IMR-90 (cell line): Measurements from ENCODE around the gene HSPG2. TPM values are rescaled to one million over a fixed set of nuclear protein-coding genes. Genes with fewer than 3 reads are reported as not detected.
"Not testable (repeated sequence)": the region's sequence is repeated elsewhere in the genome, so short reads cannot be mapped to it uniquely, and the experiment has no call there.

ENCODE experiments used
- ATAC-seq: fragments of 200-7000 bp; cut with Tn5 transposase; 2 replicates; pipeline ENCODE4 v1.9.1; 2020; ENCODE audit warnings: low read depth, mild to moderate bottlenecking, moderate library complexity
- BruUV-seq: library from RNA; stranded (reverse); fragments of 400-500 nt; replicated peaks from 2 replicates; lab custom pipeline; 2021; lab: Mats Ljungman, UMichigan
- CTCF ChIA-PET: fragments of 300-600 bp; formaldehyde crosslinking; extraction: SDS; loops from one replicate; lab custom pipeline; 2021; ENCODE audit warnings: antibody characterized with exemption; lab: Yijun Ruan, JAX
- POLR2A ChIA-PET: fragments of 300-600 bp; sonication (Branson Sonifier 250); formaldehyde crosslinking; loops from one replicate; lab custom pipeline; 2022; ENCODE audit warnings: antibody characterized with exemption; ENCODE audit not compliant: unreplicated experiment; lab: Charles Lee
- DNase-seq: peaks from one replicate; pipeline ENCODE4 v3.0.0; 2013
- H2AFZ ChIP-seq: replicated peaks from 2 replicates; pipeline ENCODE3; 2013; ENCODE audit warnings: low read length, mild to moderate bottlenecking; ENCODE audit not compliant: poor library complexity
- H2AK5ac ChIP-seq: 2 replicates; pipeline ENCODE4 v1.6.1; 2013; ENCODE audit warnings: low read depth, low read length, inconsistent platforms
- H2AK9ac ChIP-seq: replicated peaks from 2 replicates; pipeline ENCODE3; 2013; ENCODE audit warnings: mild to moderate bottlenecking, low read depth, low read length, moderate library complexity; ENCODE audit not compliant: poor library complexity
- H2BK120ac ChIP-seq: 2 replicates; pipeline ENCODE4 v1.6.1; 2013; ENCODE audit warnings: low read depth, low read length, inconsistent platforms
- H2BK15ac ChIP-seq: 3 replicates; pipeline ENCODE4 v1.6.1; 2013; ENCODE audit warnings: low read depth, low read length, inconsistent platforms
- H2BK20ac ChIP-seq: 2 replicates; pipeline ENCODE4 v1.6.1; 2013; ENCODE audit warnings: low read depth, mild to moderate bottlenecking, inconsistent platforms, low read length, moderate library complexity
- H2BK5ac ChIP-seq: 2 replicates; pipeline ENCODE4 v1.6.1; 2013; ENCODE audit warnings: mild to moderate bottlenecking, low read depth, low read length, inconsistent platforms; ENCODE audit not compliant: poor library complexity, severe bottlenecking
- H3K14ac ChIP-seq: replicated peaks from 2 replicates; pipeline ENCODE4 v1.6.1; 2013; ENCODE audit warnings: low read depth, low read length, inconsistent platforms
- H3K18ac ChIP-seq: 2 replicates; pipeline ENCODE4 v1.6.1; 2013; ENCODE audit warnings: low read depth, low read length, control low read depth
- H3K23ac ChIP-seq: 2 replicates; pipeline ENCODE4 v1.6.1; 2013; ENCODE audit warnings: low read depth, low read length, inconsistent platforms
- H3K27ac ChIP-seq: 2 replicates; pipeline ENCODE4 v1.5.1; 2013; ENCODE audit warnings: mild to moderate bottlenecking, control low read depth, low read length; ENCODE audit not compliant: insufficient read depth
- H3K27me3 ChIP-seq: 2 replicates; pipeline ENCODE4 v1.6.1; 2013; ENCODE audit warnings: low read length; ENCODE audit not compliant: control insufficient read depth, insufficient read depth
- H3K36me3 ChIP-seq: 2 replicates; pipeline ENCODE4 v1.6.1; 2013; ENCODE audit warnings: low read length, mixed read lengths; ENCODE audit not compliant: control insufficient read depth, insufficient read depth
- H3K4ac ChIP-seq: 2 replicates; pipeline ENCODE4 v1.6.1; 2013; ENCODE audit warnings: low read depth, low read length, inconsistent platforms
- H3K4me1 ChIP-seq: 2 replicates; pipeline ENCODE4 v1.6.1; 2013; ENCODE audit warnings: low read length, mixed read lengths; ENCODE audit not compliant: control insufficient read depth, insufficient read depth
- H3K4me2 ChIP-seq: 2 replicates; pipeline ENCODE4 v1.6.1; 2013; ENCODE audit warnings: low read depth, mild to moderate bottlenecking, control low read depth, low read length, moderate library complexity
- H3K4me3 ChIP-seq: 2 replicates; pipeline ENCODE4 v1.5.1; 2013; ENCODE audit warnings: low read depth, mild to moderate bottlenecking, control low read depth, low read length, moderate library complexity; ENCODE audit not compliant: insufficient read depth
- H3K56ac ChIP-seq: 2 replicates; pipeline ENCODE4 v1.6.1; 2013; ENCODE audit warnings: low read length, inconsistent platforms; ENCODE audit not compliant: insufficient read depth; ENCODE audit errors: extremely low read depth
- H3K79me1 ChIP-seq, 2 experiments: 2 replicates each; pipeline ENCODE4 v1.6.1; 2013; ENCODE audit warnings: low read length in 2 of 2, inconsistent platforms in 1 of 2, low read depth in 1 of 2
- H3K9ac ChIP-seq: 2 replicates; pipeline ENCODE4 v1.6.1; 2013; ENCODE audit warnings: low read depth, low read length, control low read depth
- H3K9me1 ChIP-seq: 2 replicates; pipeline ENCODE4 v1.6.1; 2013; ENCODE audit warnings: low read length, inconsistent platforms; ENCODE audit not compliant: insufficient read depth
- H3K9me3 ChIP-seq: 2 replicates; pipeline ENCODE4 v1.6.1; 2013; ENCODE audit warnings: low read length; ENCODE audit not compliant: control insufficient read depth, insufficient read depth
- H4K20me1 ChIP-seq: 2 replicates; pipeline ENCODE4 v1.6.1; 2013; ENCODE audit warnings: low read length, inconsistent platforms; ENCODE audit not compliant: insufficient read depth
- H4K5ac ChIP-seq: 2 replicates; pipeline ENCODE4 v1.6.1; 2013; ENCODE audit warnings: mild to moderate bottlenecking, low read depth, low read length, control low read depth
- H4K8ac ChIP-seq, 2 experiments: 2 replicates each; pipeline ENCODE4 v1.6.1; 2013; ENCODE audit warnings: low read depth in 2 of 2, low read length in 2 of 2, control low read depth in 1 of 2, inconsistent platforms in 1 of 2
- H4K91ac ChIP-seq: 2 replicates; pipeline ENCODE4 v1.6.1; 2013; ENCODE audit warnings: low read depth, low read length, inconsistent platforms; ENCODE audit not compliant: insufficient read depth
- WGBS, 2 experiments: methylation state at CpG; one replicate each; pipeline versions ENCODE4 v1.1.5 to v1.1.7; 2013; ENCODE audit warnings: missing lambda C conversion rate in 2 of 2; ENCODE audit not compliant: insufficient read length in 1 of 2; ENCODE audit errors: extremely low coverage in 2 of 2; 5-methylcytosine and 5-hydroxymethylcytosine counted together
- dilution Hi-C: fragments of 300-500 bp; cut with HindIII; formaldehyde crosslinking; loops from one replicate; pipeline ENCODE4 v1.14.3; 2018; ENCODE audit warnings: low sequenced_read_pairs; ENCODE audit not compliant: unreplicated experiment
- in situ Hi-C: fragments of 300-500 bp; cut with MboI; formaldehyde crosslinking; loops from 3 replicates; pipeline ENCODE4 v1.14.3; 2019; ENCODE audit warnings: low sequenced_read_pairs, inconsistent platforms, mixed read lengths
- intact Hi-C: fragments of 100-400 bp; cut with micrococcal nuclease; formaldehyde crosslinking; loops from 2 replicates; pipeline ENCODE4 v1.10.0; 2022
- polyA plus RNA-seq, 3 experiments: library from polyadenylated mRNA; depleted of rRNA; stranded (reverse); fragments of >200 nt; gene quantifications; 2 replicates each; pipeline ENCODE4 v1.2.3, GENCODE V29; 2012; ENCODE audit warnings: low replicate concordance in 1 of 3
- total RNA-seq: library from RNA; depleted of rRNA; stranded (reverse); fragments of >200 nt; gene quantifications from 2 replicates; pipeline ENCODE4 v1.2.3, GENCODE V29; 2012

The HSPG2 gene
- total and polyA plus RNA-seq, 2 of the 4 experiments (the other 2 are of a cell fraction), result 15.8 to 94.0 TPM

GRCh38 chr1:21826694-21827093 is 110.4 kb downstream of the HSPG2 start:
- ATAC-seq, H2AFZ ChIP-seq, POLR2A ChIA-PET, H4K20me1 ChIP-seq, H3K9ac ChIP-seq, intact Hi-C loops, DNase-seq, H2AK9ac ChIP-seq, H3K27me3 ChIP-seq, H3K23ac ChIP-seq, H3K18ac ChIP-seq, H3K9me1 ChIP-seq, H3K56ac ChIP-seq, H3K14ac ChIP-seq, BruUV-seq, H3K4me2 ChIP-seq, H4K5ac ChIP-seq, H4K8ac ChIP-seq, H2AK5ac ChIP-seq, H3K79me1 ChIP-seq, H4K91ac ChIP-seq, H2BK120ac ChIP-seq, H2BK5ac ChIP-seq, H3K4ac ChIP-seq, H3K4me3 ChIP-seq, H3K27ac ChIP-seq, dilution Hi-C loops, in situ Hi-C loops, H3K4me1 ChIP-seq, H3K9me3 ChIP-seq, H2BK20ac ChIP-seq, H2BK15ac ChIP-seq: not testable (repeated sequence)
- peaks cover 75% of the 10 kb centered on the region for H3K36me3 ChIP-seq
- WGBS, 2 experiments, result 100% methylated on average over 6 of the region's 10 CpGs; no CpG with 5 or more reads in 1 of the 2 experiments
- CTCF ChIA-PET, result interaction anchor here (0.7 kb wide), 1 partner anchor 117 kb away, joined by 3 read pairs; no protein-coding TSS in a partner anchor
